ENCODE measurements around the gene MBOAT2. TPM values are rescaled to one million over a fixed set of nuclear protein-coding genes. Genes with fewer than 3 reads are reported as not detected.

Gene MBOAT2
- total RNA-seq, 4 donors from 2014 or later: 20.5 to 42.8 (median 24.4) TPM

GRCh38 chr2:8929128-8929527 is 74.4 kb downstream of the MBOAT2 start:
- intact Hi-C loops (cut with DNase I): no loop called here
- no peak overlapping the region for H3K4me3 ChIP-seq (replicated peaks in 1 of 3)
- no peak for DNase-seq
- H3K27me3 ChIP-seq: no peaks in the 10 kb centered on the region
- no peak for TF ChIP-seq CTCF (IDR thresholded peaks at IDR 0.05)
- TF ChIP-seq POLR2A (IDR thresholded peaks at IDR 0.05): no peak
- 99% methylated on average over 3 of the region's 3 CpGs for WGBS, 2 donors
- H3K27ac ChIP-seq: no peak overlapping the region
- H3K36me3 ChIP-seq: no peaks in the 10 kb centered on the region
- H3K4me1 ChIP-seq: peaks cover 0 to 5% of the 10 kb centered on the region in 2 donors
- H3K9me3 ChIP-seq: no peaks in the 10 kb centered on the region

- intact Hi-C loops (cut with DNase I): no loop called here
These were observed 75.7 kb downstream of the MBOAT2 start for GRCh38 chr2:8927510-8928455.

GRCh38 chr2:8926356-8926755 is 77.1 kb downstream of the MBOAT2 start:
- no peak for TF ChIP-seq POLR2A (IDR thresholded peaks at IDR 0.05)
- TF ChIP-seq CTCF (IDR thresholded peaks at IDR 0.05): no peak
- Histone ChIP-seq H3K4me3 (replicated peaks in 1 of 3) (no peak overlapping the region), H3K9me3 (no peaks in the 10 kb centered on the region), H3K27me3 (no peaks in the 10 kb centered on the region), H3K4me1 (peaks cover 0 to 5% of the 10 kb centered on the region in 2 donors), H3K36me3 (no peaks in the 10 kb centered on the region), H3K27ac (no peak overlapping the region)
- intact Hi-C loops (cut with DNase I): no loop called here
- WGBS, 2 donors: 89 to 90% methylated on average over 8 of the region's 8 CpGs
- DNase-seq: no peak

More at GRCh38 chr2:8927510-8928455, 75.7 kb downstream of the MBOAT2 start:
- Histone ChIP-seq H3K4me3 (replicated peaks in 1 of 3) (no peak overlapping the region), H3K4me1 (peaks cover 0 to 5% of the 10 kb centered on the region in 2 donors), H3K27ac (no peak overlapping the region), H3K36me3 (no peaks in the 10 kb centered on the region), H3K27me3 (no peaks in the 10 kb centered on the region), H3K9me3 (no peaks in the 10 kb centered on the region)
- 84 to 89% methylated on average over 17 of the region's 17 CpGs for WGBS, 2 donors
- DNase-seq: peak in 1 of 2 donors; percentile 12
- TF ChIP-seq POLR2A (IDR thresholded peaks at IDR 0.05) (no peak), CTCF (IDR thresholded peaks at IDR 0.05) (no peak)

GRCh38 chr2:8925411-8925810 is 78.1 kb downstream of the MBOAT2 start:
- intact Hi-C loops (cut with DNase I): no loop called here
- peaks cover 0 to 5% of the 10 kb centered on the region in 2 donors for H3K4me1 ChIP-seq
- 92 to 94% methylated on average over 2 of the region's 2 CpGs for WGBS, 2 donors

More at GRCh38 chr2:8925411-8925810, 78.1 kb downstream of the MBOAT2 start:
- Histone ChIP-seq H3K4me3 (replicated peaks in 1 of 3) (no peak overlapping the region), H3K27ac (no peak overlapping the region), H3K36me3 (no peaks in the 10 kb centered on the region), H3K9me3 (no peaks in the 10 kb centered on the region), H3K27me3 (no peaks in the 10 kb centered on the region)
- DNase-seq: no peak
- TF ChIP-seq CTCF (IDR thresholded peaks at IDR 0.05) (no peak), POLR2A (IDR thresholded peaks at IDR 0.05) (no peak)
